GM19395 (cell line): ENCODE results near the gene RCAN1.

Source experiments
- ATAC-seq: cut with Tn5 transposase; IDR thresholded peaks from one replicate; pipeline ENCODE4 v1.9.1; 2021; ENCODE audit warnings: mild to moderate bottlenecking, moderate library complexity; ENCODE audit not compliant: unreplicated experiment

RCAN1 gene

DNA sequence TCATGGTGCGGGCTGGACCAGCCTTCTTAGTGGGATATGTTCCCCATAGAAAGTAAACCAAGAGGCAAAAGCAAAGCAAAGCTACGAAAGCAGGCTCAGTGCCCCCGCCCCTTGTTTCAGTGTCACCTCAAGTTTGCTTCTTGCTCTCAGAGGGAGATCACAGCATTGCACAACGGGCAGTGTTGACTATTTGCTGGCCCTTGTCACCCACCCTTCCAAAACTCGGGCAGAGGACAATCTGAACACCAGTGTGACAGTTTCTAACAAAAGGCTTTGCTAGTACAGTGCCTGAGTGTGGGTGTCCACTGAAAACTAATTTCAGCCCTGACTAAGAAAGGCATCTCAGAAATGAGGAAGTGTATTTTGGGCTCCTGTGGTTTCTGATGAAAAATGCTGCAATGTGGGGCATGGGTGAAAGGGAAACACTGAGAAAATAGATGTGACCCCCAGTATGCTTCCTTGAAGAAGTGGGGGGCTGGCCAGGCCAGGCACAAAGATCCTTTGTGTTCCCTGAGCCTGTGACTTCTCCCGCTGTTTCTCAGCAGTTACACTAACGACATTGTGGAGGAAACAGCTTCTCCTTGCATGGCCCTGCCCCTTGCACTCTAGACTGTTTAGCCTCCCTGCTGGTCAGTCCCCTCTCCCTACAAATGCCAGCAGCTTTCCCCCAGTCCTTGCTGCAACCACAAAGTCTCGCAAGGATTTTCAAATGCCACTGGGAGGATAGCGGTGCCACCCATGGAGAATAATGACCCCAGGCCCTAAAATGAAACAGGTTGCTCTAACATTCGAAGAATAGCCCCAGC is 69.6 kb downstream of the RCAN1 start:
- peak; percentile 90 for ATAC-seq

GRCh38 chr21:34544032-34544496 is 70.8 kb downstream of the RCAN1 start:
- ATAC-seq: no peak

DNA sequence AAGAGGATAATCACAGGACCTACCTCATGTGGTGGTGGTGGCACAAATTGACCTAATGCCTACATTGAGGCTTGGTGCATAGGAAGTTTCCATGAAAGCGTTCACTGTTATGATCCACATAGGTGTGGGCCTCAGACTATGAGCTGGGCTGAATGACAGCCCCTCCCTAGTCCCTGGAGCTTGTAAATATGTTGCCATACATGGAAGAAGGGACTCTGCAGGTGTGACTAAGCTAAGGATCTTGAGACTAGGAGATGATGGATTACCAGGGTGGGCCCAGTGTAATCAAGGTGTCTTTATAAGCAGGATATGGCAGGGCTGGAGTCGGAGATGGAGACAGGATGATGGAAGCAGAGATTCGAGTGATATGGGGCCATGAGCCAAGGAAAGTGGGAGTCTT is 71.9 kb downstream of the RCAN1 start:
- no peak for ATAC-seq

DNA sequence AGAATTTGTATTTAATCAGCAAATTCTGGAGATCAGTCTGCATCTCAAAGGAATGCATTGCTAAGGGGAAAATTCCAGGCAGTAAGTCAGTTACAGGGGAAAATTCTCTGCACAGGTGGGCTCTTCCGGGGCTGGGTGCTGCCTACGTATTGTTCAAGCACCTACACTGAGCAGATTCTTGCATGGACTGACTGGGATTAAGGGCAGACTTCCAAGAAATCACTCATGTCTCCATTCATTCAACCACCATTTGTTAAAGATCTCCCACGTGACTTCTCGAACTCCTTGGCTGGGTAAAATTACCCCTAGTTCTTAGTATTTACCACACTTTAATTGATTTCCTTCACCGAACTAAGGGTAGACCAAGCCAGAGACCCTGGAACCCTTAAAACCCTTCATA is 74.7 kb downstream of the RCAN1 start:
- ATAC-seq: no peak

GRCh38 chr21:34537838-34538237 is 77.1 kb downstream of the RCAN1 start:
- ATAC-seq: no peak

GRCh38 chr21:34536820-34537219 is 78.1 kb downstream of the RCAN1 start:
- ATAC-seq: no peak

DNA sequence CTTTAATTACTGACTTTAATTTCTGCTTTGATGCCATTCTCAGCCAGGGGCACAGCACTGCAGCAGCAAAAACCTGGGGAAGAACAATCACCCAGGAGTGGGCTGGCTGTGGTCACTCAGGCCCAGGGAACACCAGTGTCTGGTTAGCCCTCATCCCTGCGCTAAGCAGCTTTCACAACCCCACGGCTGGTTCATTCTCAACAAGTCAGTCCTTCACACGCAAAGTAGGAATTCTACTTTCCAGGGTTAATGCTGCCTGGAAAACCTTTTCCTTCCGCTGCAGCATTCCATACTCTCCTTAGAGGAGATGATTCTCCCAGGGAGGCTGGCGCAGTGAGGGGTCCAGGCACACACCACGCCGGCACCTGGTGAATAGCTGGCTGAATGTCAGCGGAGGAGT is 78.6 kb downstream of the RCAN1 start:
- no peak for ATAC-seq

- ATAC-seq: no peak
These were observed 79.0 kb downstream of the RCAN1 start for GRCh38 chr21:34535886-34536285.

GRCh38 chr21:34534522-34534921 is 80.4 kb downstream of the RCAN1 start:
- ATAC-seq: no peak

DNA sequence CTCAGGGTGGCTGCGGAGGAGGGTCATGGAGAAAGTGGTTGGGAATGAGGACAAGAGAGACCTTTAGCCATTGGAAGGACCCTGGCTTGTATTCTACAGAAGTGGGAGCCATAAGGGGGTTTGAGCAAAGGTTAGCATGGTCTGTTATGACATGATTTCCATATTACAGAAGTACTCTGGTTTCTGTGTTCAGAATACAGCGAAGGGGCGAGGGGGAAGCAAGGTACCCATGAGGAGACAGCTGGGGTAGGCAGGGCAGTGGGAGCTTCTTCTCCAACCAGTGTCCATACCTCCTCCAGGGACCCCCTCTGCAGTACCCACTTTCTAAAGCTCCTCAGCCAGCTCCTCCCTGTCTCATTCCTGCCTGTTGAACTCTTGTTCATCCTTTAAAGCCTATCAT is 81.0 kb downstream of the RCAN1 start:
- no peak for ATAC-seq

GRCh38 chr21:34531399-34531798 is 83.5 kb downstream of the RCAN1 start:
- no peak for ATAC-seq

DNA sequence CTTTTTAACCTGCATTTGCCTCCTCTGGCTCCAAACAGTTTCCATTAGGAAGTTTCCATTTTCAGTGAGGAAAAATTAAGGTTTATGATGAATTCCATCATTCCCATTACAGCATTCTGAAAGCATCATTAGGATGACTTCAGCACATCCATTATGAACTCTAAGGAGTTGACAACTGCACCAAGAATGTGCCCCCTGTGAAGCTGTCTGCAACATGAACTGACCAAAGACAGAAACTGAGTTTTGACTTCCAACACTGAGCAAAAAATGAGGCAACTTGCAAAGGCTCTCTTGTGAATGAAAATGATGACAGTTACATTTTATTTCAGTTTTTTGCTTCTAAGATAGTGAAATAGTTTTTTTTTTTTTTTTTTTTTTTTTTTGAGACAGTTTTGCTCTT is 84.7 kb downstream of the RCAN1 start:
- ATAC-seq: no peak

- no peak for ATAC-seq
These were observed 86.8 kb downstream of the RCAN1 start for GRCh38 chr21:34528131-34528561.

DNA sequence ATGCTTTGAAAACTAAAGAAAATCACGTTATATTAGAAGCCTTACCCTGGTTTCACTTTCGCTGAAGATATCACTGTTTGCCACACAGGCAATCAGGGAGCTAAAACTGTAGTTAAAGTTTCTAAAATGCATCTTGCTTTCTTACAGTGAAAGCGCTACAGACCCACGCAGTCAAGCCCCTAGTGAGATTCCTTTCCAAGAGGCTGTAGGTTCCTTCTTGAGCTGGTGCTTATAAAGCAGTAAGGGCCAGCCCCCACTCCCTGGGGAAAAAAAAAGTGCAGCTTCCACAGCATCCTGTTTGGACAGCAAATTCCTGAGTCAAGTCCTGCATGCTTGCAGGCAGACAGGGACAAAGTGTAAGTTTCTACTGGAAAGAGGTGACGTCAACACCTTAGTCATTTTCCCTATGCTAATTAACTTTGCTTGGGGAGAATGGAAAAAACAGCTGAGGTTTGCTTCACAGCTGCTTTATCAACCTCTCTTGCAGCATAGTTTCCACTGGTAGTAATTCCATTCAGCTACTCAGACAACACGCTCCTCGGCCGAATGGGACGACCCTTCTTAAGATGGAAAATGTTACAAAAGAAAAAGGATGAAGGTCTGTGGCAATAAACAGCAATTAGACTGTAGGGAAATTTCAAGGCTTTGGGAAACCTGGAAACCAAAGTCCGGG is 88.2 kb downstream of the RCAN1 start:
- ATAC-seq: peak; percentile 75

- ATAC-seq: no peak
These were observed 88.7 kb downstream of the RCAN1 start for GRCh38 chr21:34526241-34526617.

DNA sequence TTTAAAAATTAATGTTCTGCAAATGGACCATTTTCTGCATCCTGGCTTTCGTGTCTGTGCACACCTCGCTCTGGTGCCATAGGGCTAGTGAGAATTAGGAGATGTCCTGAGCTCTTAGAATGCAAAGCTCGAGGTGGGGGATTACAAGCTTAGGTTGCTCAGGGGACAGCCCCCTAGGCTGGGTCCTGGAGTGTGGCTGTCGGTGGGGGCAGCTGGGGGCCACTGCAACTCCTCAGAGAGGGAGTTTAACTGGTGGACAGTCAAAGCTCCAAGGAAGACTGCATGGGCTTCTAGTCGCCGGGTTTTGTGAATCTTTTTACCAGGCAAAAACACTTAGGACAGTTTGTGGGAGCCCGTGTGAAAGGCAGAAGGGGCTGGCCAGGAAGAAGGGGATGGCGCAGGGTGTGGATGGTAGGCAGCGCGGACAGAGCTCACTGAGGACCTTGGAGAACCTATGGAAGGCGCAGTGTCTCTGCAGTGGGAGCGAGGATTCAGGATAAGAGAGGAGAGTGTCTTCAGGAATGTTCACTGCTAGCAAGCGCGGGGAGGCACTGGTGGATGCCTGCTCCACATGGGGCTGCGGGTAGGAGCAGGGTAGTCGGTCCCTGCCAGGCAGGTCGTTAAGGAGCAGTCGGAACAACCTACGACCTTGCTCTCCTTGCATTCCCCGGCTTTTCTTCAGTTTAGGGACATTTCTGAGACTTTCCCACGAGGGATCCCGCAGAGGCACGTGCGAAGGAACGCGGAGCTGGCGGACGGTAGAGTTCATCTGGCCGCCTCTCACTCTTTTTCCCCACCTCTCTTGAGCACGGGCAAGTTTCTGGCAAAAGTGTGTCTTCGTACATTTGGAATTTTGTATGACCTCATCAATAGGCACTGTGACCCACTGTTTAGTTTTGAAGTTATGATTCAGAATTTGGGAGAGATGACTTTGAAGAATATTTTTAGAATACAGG is 90.0 kb downstream of the RCAN1 start:
- no peak for ATAC-seq

GRCh38 chr21:34523019-34523555 is 91.8 kb downstream of the RCAN1 start:
- no peak for ATAC-seq

GRCh38 chr21:34522284-34522683 is 92.6 kb downstream of the RCAN1 start:
- ATAC-seq: no peak

GRCh38 chr21:34521561-34521960 is 93.4 kb downstream of the RCAN1 start:
- ATAC-seq: no peak

- no peak for ATAC-seq
These were observed 94.0 kb downstream of the RCAN1 start for GRCh38 chr21:34520764-34521508.
